GM21619 (cell line): ENCODE measurements around the gene NAALADL2.

ENCODE experiments used
- ATAC-seq: cut with Tn5 transposase; IDR thresholded peaks from one replicate; pipeline ENCODE4 v1.9.1; 2021; ENCODE audit not compliant: unreplicated experiment

Gene NAALADL2

GRCh38 chr3:174859114-174859735 is at the start of gene NAALADL2:
NAALADL2 (plus strand) TSS chr3:174859334.
- ATAC-seq = no peak

- ATAC-seq = no peak
These were observed 48.9 kb upstream of the NAALADL2 start for GRCh38 chr3:174810254-174810653.

GRCh38 chr3:174812172-174812862 is 46.8 kb upstream of the NAALADL2 start:
- no peak for ATAC-seq

GRCh38 chr3:174815750-174816149 is 43.4 kb upstream of the NAALADL2 start:
- no peak for ATAC-seq

- no peak for ATAC-seq
These were observed 38.2 kb upstream of the NAALADL2 start for GRCh38 chr3:174820885-174821284.

GRCh38 chr3:174821477-174821876 is 37.7 kb upstream of the NAALADL2 start:
- no peak for ATAC-seq

GRCh38 chr3:174822320-174822719 is 36.8 kb upstream of the NAALADL2 start:
- ATAC-seq = no peak

- ATAC-seq = no peak
These were observed 33.1 kb upstream of the NAALADL2 start for GRCh38 chr3:174826069-174826468.

GRCh38 chr3:174844746-174845145 is 14.4 kb upstream of the NAALADL2 start:
- ATAC-seq = no peak

- ATAC-seq = no peak
These were observed 13.1 kb upstream of the NAALADL2 start for GRCh38 chr3:174846055-174846454.

- no peak for ATAC-seq
These were observed 4.1 kb upstream of the NAALADL2 start for GRCh38 chr3:174854987-174855386.

- ATAC-seq = no peak
These were observed 1.8 kb upstream of the NAALADL2 start for GRCh38 chr3:174857301-174857700.

GRCh38 chr3:174858353-174858752 is 781 bp upstream of the NAALADL2 start:
- no peak for ATAC-seq

- ATAC-seq = no peak
These were observed 622 bp downstream of the NAALADL2 start for GRCh38 chr3:174859756-174860155.

GRCh38 chr3:174862101-174862500 is 3.0 kb downstream of the NAALADL2 start:
- ATAC-seq = no peak

- ATAC-seq = no peak
These were observed 3.5 kb downstream of the NAALADL2 start for GRCh38 chr3:174862666-174863065.

- no peak for ATAC-seq
These were observed 4.4 kb downstream of the NAALADL2 start for GRCh38 chr3:174863488-174863887.

- no peak for ATAC-seq
These were observed 10.3 kb downstream of the NAALADL2 start for GRCh38 chr3:174869448-174869847.

- no peak for ATAC-seq
These were observed 14.9 kb downstream of the NAALADL2 start for GRCh38 chr3:174873832-174874657.

- no peak for ATAC-seq
These were observed 23.7 kb downstream of the NAALADL2 start for GRCh38 chr3:174882789-174883188.

- no peak for ATAC-seq
These were observed 24.9 kb downstream of the NAALADL2 start for GRCh38 chr3:174883881-174884675.
